ENCODE measurements around the gene PTPRN2.
"Not testable (repeated sequence)": the region's sequence is repeated elsewhere in the genome, so short reads cannot be mapped to it uniquely, and the experiment has no call there.

Gene PTPRN2

GRCh38 chr7:157743781-157744525 lies 843.7 kb downstream of the PTPRN2 start:
- DNase-seq (ENCODE audit: low spot score), result no peak

GRCh38 chr7:157740251-157740798 lies 847.3 kb downstream of the PTPRN2 start:
- no peak for DNase-seq (ENCODE audit: low spot score)

- DNase-seq (ENCODE audit: low spot score), result no peak
These were observed 848.0 kb downstream of the PTPRN2 start for GRCh38 chr7:157739650-157740049.

GRCh38 chr7:157739031-157739430 lies 848.6 kb downstream of the PTPRN2 start:
- DNase-seq (ENCODE audit: low spot score), result no peak

- no peak for DNase-seq (ENCODE audit: low spot score)
These were observed 849.6 kb downstream of the PTPRN2 start for GRCh38 chr7:157738066-157738460.

DNA sequence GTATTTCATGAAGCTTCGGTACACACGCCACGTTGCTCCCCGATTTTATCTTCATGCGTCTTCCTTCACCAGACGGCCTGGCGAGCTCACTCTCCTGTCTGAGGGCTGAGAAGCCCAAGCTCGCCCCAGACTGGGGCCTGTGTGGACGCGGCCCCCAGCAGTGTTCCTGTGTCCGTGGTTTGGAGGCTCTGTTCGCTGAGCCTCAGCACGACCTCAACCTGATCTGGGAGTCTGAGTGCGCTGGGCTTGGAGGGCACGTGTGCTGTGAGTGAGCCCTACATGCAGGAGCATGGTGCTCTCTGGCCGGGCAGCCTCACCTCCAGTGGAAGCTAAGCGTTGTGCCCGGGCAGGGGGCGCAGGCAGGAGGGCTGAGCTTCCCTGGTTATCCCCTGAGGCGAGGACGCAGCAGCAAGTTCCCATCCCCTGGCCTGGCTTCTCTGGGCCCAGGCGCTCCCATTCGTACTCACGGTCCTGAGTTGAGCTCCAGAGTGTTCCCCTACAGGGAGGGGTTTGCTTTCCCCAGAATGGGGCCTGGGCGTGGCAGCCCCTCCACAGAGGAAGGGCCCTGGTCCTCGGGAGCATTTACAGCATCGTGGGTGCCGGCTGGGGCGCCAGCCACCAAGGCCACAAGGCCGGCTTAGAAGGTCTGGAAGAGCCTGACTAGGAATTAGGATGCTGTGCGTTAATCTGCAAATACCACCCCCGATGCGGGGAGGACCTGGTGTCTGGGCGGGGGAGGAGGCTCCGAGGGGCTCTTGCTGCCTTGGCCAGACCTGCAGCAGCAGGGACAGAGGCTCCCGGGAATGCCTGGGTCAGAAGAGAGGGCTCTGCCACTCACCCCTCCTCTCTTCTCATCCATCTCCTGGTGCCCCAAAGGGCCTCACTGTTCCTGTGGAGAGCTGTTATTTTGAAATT lies 850.2 kb downstream of the PTPRN2 start:
- no peak for DNase-seq (ENCODE audit: low spot score)

GRCh38 chr7:157736341-157736740 lies 851.3 kb downstream of the PTPRN2 start:
- no peak for DNase-seq (ENCODE audit: low spot score)

DNA sequence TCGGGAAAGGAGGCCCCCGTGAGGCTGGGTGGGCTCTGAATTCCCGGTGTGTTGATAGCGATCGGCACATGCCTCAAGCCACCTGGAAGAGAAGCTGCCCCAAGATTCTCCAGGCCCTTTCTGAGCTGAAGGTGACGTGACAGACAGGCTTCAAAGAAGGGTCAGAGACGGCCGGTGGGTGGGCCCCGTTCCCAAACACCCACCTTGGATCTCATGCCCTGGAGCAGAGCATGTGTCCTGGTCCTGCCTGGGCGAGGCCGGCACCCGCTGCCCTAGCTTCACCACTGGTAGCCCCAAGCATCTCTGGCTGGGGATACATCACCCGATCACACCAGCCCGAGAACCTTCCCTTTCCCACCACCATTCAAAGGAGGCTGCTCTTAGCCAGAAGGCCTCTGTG lies 851.8 kb downstream of the PTPRN2 start:
- no peak for DNase-seq (ENCODE audit: low spot score)

DNA sequence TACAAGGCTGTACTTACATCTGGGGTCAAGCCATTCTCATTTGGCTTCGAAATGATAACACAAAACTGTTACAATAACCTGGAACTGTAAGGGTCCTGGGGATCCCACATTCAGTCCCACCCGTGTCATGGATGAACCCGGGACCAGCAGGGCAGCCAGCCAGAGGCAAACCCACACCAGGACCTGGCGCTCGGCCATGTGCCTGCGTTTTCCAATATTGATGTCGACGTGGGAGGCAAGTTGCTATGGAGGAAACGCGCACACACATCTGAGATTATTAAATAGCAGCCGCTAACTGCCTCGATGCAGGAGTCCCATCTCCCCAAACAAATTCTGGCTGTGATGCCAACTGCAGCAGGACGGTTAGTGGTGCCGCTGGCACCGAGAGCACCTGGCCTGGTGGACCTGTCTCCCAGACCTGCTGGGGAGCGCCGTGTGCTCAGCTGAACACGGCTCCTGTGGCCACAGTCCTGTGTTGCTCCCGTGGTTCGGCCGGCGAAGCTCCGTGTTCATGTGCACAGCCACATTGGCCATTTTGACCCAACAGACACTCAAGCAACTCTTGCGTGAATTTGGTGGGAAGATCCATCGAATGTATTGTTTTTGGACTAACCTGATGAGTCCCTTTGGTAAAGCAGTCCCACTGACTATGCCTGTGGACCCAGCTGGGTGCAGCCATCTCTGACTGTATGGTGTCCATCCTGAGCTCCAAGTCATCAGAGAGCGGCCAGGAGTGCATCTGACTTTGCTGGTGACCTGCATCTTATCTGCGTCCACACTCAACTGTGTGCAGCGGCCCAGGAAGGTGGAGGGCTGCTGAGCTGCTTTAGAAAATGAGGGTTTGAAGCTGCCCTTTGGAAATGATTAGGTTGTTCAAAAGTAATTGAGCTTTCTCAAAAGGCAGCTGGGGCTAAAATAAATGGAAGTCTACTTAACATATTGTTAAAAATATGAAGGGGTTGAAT lies 852.7 kb downstream of the PTPRN2 start:
- no peak for DNase-seq (ENCODE audit: low spot score)

GRCh38 chr7:157733760-157734395 lies 853.7 kb downstream of the PTPRN2 start:
- DNase-seq (ENCODE audit: low spot score), result not testable (repeated sequence)

DNA sequence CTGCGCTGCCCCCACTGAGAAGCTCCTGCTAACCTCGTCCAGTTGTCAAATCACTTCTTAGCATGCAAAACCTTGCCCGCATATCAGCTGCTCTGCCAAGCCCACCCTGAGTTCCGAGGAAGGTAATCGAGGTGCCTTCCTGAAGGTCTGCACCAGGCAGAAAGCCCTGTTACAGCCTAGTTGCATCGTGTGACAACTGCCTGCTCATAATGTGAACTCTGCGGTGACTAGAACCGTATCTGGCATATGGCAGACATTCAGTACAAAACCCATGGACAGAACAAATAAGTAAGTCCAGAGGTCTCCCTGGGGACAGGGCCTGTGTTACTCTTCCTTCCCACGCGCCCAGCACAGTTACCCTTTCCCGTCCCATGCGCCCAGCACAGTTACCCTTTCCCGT lies 856.5 kb downstream of the PTPRN2 start:
- no peak for DNase-seq (ENCODE audit: low spot score)

GRCh38 chr7:157730614-157731013 lies 857.0 kb downstream of the PTPRN2 start:
- no peak for DNase-seq (ENCODE audit: low spot score)

DNA sequence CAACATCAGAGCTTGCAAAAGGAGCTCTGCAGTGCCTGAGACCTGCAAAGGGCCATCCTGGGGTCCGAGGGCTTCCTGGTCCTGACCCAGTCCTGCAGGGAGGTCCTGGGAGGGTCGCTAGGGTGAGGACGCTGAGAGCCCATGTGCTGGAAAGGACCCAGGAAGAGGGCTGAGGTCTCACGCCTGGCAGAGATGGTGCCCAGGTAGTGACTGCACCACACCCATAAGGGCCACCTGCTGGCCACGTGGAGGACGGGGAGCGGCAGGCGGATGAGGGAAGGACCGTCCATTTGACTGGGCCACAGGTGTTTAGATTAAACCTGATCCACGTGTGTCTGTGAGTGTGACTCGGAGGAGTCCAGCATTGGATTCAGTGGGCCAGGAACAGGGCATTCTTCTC lies 858.1 kb downstream of the PTPRN2 start:
- DNase-seq (ENCODE audit: low spot score), result no peak

GRCh38 chr7:157727964-157728615 lies 859.5 kb downstream of the PTPRN2 start:
- DNase-seq (ENCODE audit: low spot score), result no peak

DNA sequence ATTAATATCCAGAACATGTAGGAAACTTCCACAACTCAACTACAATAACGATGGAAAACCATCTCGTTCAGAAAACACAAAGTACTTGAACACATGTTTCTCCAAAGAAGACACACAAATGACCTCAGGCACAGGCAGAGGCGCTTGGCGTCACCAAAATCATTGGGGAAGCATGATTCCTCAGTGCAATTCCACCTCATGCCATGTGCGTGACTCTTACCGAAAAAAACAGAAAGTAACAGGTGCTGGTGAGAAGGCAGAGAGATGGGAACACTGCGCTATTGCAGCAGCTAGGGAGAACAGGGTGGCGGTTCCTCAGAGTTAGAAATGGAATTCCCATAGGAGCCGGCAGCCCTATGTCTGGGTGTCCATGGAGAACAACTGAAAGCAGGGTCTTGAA lies 860.9 kb downstream of the PTPRN2 start:
- no peak for DNase-seq (ENCODE audit: low spot score)

GRCh38 chr7:157725312-157725711 lies 862.3 kb downstream of the PTPRN2 start:
- not testable (repeated sequence) for DNase-seq (ENCODE audit: low spot score)

DNA sequence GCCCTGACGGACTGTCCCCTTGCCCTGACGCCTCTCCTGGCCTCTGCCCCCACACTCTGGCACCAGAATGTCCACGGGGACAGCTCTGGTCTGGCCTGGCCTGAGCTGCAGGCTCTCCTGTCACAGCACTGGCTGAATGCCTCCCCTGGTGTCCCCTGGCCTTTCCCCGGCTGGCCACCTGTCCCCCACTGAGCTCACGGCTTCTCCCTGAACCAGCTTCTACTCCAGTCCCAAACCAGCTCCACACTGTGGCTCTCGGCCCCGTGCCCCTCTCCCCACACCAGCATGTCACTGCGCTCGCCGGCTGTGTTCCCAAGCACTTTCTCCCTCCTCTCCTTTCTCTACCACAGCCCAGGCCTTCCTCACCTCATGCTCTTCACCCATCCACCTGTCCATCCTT lies 864.4 kb downstream of the PTPRN2 start:
- DNase-seq (ENCODE audit: low spot score), result no peak

- DNase-seq (ENCODE audit: low spot score), result no peak
These were observed 865.2 kb downstream of the PTPRN2 start for GRCh38 chr7:157722137-157723060.

- DNase-seq (ENCODE audit: low spot score), result no peak
These were observed 866.0 kb downstream of the PTPRN2 start for GRCh38 chr7:157721468-157722136.
